SK-N-MC (cell line): ENCODE measurements around the gene THEM4.
A peak's percentile ranks its signal among the peaks of the same experiment; 100 is the strongest.

Source experiments
- DNase-seq: peaks from one replicate; pipeline ENCODE4 v3.0.0-alpha.2; 2011; ENCODE audit warnings: low read depth, low spot score
- H3K27ac ChIP-seq: fragments of 200-600 bp; sonication (generic); 2 replicates; pipeline ENCODE4 v1.5.1; 2016; ENCODE audit warnings: mixed run types
- H3K36me3 ChIP-seq: fragments of 200-600 bp; sonication (generic); 2 replicates; pipeline ENCODE4 v1.6.1; 2017; ENCODE audit warnings: antibody characterized with exemption, low read length, mixed read lengths; ENCODE audit not compliant: insufficient read depth
- H3K4me3 ChIP-seq: fragments of 200-600 bp; sonication (generic); 2 replicates; pipeline ENCODE4 v1.5.1; 2016
- H3K9ac ChIP-seq: fragments of 200-600 bp; sonication (generic); 2 replicates; pipeline ENCODE4 v1.8.0; 2017; ENCODE audit warnings: mixed run types, mixed read lengths; ENCODE audit not compliant: insufficient read length
- H3K9me3 ChIP-seq: fragments of 200-600 bp; sonication (generic); 2 replicates; pipeline ENCODE4 v1.6.1; 2017; ENCODE audit warnings: low read depth, mild to moderate bottlenecking, antibody characterized with exemption, low read length, moderate library complexity, mixed read lengths
- EZH2 ChIP-seq: fragments of 200-600 bp; sonication (generic); IDR thresholded peaks from one replicate; pipeline ENCODE4 v1.6.1; 2017; ENCODE audit warnings: antibody characterized with exemption
- FOXP2 ChIP-seq: optimal IDR thresholded peaks from 2 replicates; pipeline ENCODE3; 2011; ENCODE audit warnings: mild to moderate bottlenecking, moderate library complexity; ENCODE audit not compliant: insufficient read depth; ENCODE audit errors: extremely low read length, control extremely low read depth
- POLR2AphosphoS5 ChIP-seq: IDR thresholded peaks from 2 replicates; pipeline ENCODE4 v1.6.1; 2012; ENCODE audit warnings: mild to moderate bottlenecking, low read depth, low read length, borderline replicate concordance

THEM4 gene

GRCh38 chr1:151831256-151831591, 78.1 kb downstream of the THEM4 start:
- Histone ChIP-seq H3K9me3 (no peaks in the 10 kb centered on the region), H3K4me3 (no peak overlapping the region), H3K27ac (no peak overlapping the region), H3K9ac (no peak overlapping the region), H3K36me3 (no peaks in the 10 kb centered on the region)
- no peak for TF ChIP-seq POLR2AphosphoS5
- TF ChIP-seq EZH2 = no peak
- TF ChIP-seq FOXP2 = no peak
- DNase-seq = no peak

GRCh38 chr1:151830055-151830454, 79.3 kb downstream of the THEM4 start:
- H3K27ac ChIP-seq = no peak overlapping the region
- H3K36me3 ChIP-seq = no peaks in the 10 kb centered on the region
- H3K4me3 ChIP-seq = no peak overlapping the region
- DNase-seq = no peak
- no peak for TF ChIP-seq EZH2
- TF ChIP-seq POLR2AphosphoS5 = no peak
- no peak for TF ChIP-seq FOXP2
- no peak overlapping the region for H3K9ac ChIP-seq
- H3K9me3 ChIP-seq = no peaks in the 10 kb centered on the region

GRCh38 chr1:151829352-151830046, 79.8 kb downstream of the THEM4 start:
- Histone ChIP-seq H3K27ac (no peak overlapping the region), H3K4me3 (peak overlapping the region; percentile 9; the same call in 1 of the 2 replicates), H3K9me3 (no peaks in the 10 kb centered on the region), H3K36me3 (no peaks in the 10 kb centered on the region), H3K9ac (no peak overlapping the region)
- DNase-seq = no peak
- no peak for TF ChIP-seq POLR2AphosphoS5
- no peak for TF ChIP-seq EZH2
- no peak for TF ChIP-seq FOXP2

- DNase-seq = peak; percentile 12
- no peak overlapping the region for H3K27ac ChIP-seq
- TF ChIP-seq POLR2AphosphoS5 = no peak
- no peak for TF ChIP-seq EZH2
- no peak for TF ChIP-seq FOXP2
- no peaks in the 10 kb centered on the region for H3K36me3 ChIP-seq
- no peak overlapping the region for H3K9ac ChIP-seq
- H3K4me3 ChIP-seq = peak overlapping the region; percentile 9; the same call in 1 of the 2 replicates
- H3K9me3 ChIP-seq = no peaks in the 10 kb centered on the region
These were observed 80.4 kb downstream of the THEM4 start for GRCh38 chr1:151828921-151829320.

- H3K9ac ChIP-seq = no peak overlapping the region
- TF ChIP-seq EZH2 = no peak
- no peak for TF ChIP-seq FOXP2
- no peak for TF ChIP-seq POLR2AphosphoS5
- H3K27ac ChIP-seq = no peak overlapping the region
These were observed 81.5 kb downstream of the THEM4 start for GRCh38 chr1:151827853-151828252.

GRCh38 chr1:151825751-151826660, 83.3 kb downstream of the THEM4 start:
- TF ChIP-seq EZH2 = no peak
- TF ChIP-seq FOXP2 = no peak
- no peak for TF ChIP-seq POLR2AphosphoS5
- Histone ChIP-seq H3K27ac (no peak overlapping the region), H3K9ac (no peak overlapping the region), H3K36me3 (no peaks in the 10 kb centered on the region), H3K9me3 (no peaks in the 10 kb centered on the region), H3K4me3 (no peak overlapping the region)
- DNase-seq = no peak

More at GRCh38 chr1:151827853-151828252, 81.5 kb downstream of the THEM4 start:
- Histone ChIP-seq H3K36me3 (no peaks in the 10 kb centered on the region), H3K9me3 (no peaks in the 10 kb centered on the region), H3K4me3 (no peak overlapping the region)
- DNase-seq = no peak

- no peak for DNase-seq
- H3K36me3 ChIP-seq = no peaks in the 10 kb centered on the region
- H3K27ac ChIP-seq = no peak overlapping the region
- H3K9me3 ChIP-seq = no peaks in the 10 kb centered on the region
- TF ChIP-seq EZH2 (no peak), FOXP2 (no peak), POLR2AphosphoS5 (no peak)
- H3K9ac ChIP-seq = no peak overlapping the region
- no peak overlapping the region for H3K4me3 ChIP-seq
These were observed 84.1 kb downstream of the THEM4 start for GRCh38 chr1:151825204-151825603.
